Gastroesophageal sphincter (tissue), 3 donors: ENCODE results near the gene TEKTIP1.
"Not testable (repeated sequence)": the region's sequence is repeated elsewhere in the genome, so short reads cannot be mapped to it uniquely, and the experiment has no call there.

Experiments
- POLR2AphosphoS5 ChIP-seq: sonication (generic); formaldehyde crosslinking; IDR thresholded peaks from one replicate; pipeline ENCODE4 v1.6.1; 2017; ENCODE audit warnings: antibody characterized with exemption
- TF ChIP-seq, protein P1 (sequence below), 4 experiments: fragments of 200-600 bp in 2 of 4; fragments of 450-650 bp in 2 of 4; sonication (generic) in 1 of 4; IDR thresholded peaks; one replicate each; pipeline ENCODE4 v1.5.1; 2017 to 2019; ENCODE audit warnings: antibody characterized with exemption in 4 of 4, mild to moderate bottlenecking in 2 of 4, moderate library complexity in 2 of 4

DNA sequence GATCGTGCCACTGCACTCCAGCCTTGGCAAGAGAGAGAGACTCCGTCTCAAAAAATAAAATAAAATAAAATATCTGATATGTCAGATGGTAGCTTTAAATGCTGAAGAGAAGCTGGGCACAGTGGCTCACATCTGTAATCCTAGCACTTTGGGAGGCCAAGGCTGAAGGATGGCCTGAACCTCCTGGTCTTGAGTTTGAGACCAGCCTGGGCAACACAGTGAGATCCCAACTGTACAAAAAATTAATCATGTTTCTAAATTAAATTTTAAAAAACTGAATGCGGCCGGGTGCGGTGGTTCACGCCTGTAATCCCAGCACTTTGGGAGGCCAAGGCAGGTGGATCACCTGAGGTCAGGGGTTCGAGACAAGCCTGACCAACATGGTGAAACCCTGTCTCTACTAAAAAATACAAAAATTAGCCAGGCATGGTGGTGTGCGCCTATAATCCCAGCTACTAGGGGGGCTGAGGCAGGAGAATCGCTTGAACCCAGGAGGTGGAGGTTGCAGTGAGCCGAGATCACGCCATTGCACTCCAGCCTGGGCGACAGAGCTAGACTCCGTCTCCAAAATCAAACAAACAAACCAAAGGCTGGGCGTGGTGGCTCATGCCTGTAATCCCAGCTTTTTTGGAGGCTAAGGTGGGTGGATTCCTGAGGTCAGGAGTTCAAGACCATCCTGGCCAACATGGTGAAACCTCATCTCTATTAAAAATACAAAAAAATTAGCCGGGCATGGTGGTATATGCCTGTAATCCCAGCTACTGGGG lies 45.2 kb downstream of the TEKTIP1 start:
- TF ChIP-seq, protein P1, sequence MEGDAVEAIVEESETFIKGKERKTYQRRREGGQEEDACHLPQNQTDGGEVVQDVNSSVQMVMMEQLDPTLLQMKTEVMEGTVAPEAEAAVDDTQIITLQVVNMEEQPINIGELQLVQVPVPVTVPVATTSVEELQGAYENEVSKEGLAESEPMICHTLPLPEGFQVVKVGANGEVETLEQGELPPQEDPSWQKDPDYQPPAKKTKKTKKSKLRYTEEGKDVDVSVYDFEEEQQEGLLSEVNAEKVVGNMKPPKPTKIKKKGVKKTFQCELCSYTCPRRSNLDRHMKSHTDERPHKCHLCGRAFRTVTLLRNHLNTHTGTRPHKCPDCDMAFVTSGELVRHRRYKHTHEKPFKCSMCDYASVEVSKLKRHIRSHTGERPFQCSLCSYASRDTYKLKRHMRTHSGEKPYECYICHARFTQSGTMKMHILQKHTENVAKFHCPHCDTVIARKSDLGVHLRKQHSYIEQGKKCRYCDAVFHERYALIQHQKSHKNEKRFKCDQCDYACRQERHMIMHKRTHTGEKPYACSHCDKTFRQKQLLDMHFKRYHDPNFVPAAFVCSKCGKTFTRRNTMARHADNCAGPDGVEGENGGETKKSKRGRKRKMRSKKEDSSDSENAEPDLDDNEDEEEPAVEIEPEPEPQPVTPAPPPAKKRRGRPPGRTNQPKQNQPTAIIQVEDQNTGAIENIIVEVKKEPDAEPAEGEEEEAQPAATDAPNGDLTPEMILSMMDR (IDR thresholded peaks at IDR 0.05), result not testable (repeated sequence)
- TF ChIP-seq POLR2AphosphoS5, result not testable (repeated sequence)
